Smooth muscle cell (in vitro differentiated cells): ENCODE measurements around the gene CENPV. TPM values are rescaled to one million over a fixed set of nuclear protein-coding genes. Genes with fewer than 3 reads are reported as not detected.

ENCODE experiments used
- DNase-seq: peaks from one replicate; lab custom pipeline; 2025; ENCODE audit not compliant: unreplicated experiment; lab: John Stamatoyannopoulos, UW
- H2AFZ ChIP-seq: fragments of 200-600 bp; sonication (generic); 2 replicates; pipeline ENCODE4 v1.6.0; 2016; ENCODE audit warnings: antibody characterized with exemption, low read depth, mild to moderate bottlenecking
- H3F3A ChIP-seq: fragments of 200-600 bp; sonication (generic); 2 replicates; pipeline ENCODE4 v1.6.0; 2017; ENCODE audit warnings: antibody characterized with exemption, low read depth
- H3K27ac ChIP-seq: fragments of 200-600 bp; sonication (generic); 2 replicates; pipeline ENCODE4 v1.5.1; 2016; ENCODE audit warnings: low read depth, mild to moderate bottlenecking
- H3K27me3 ChIP-seq: fragments of 200-600 bp; sonication (generic); 2 replicates; pipeline ENCODE4 v1.6.1; 2016; ENCODE audit warnings: low read depth, mild to moderate bottlenecking
- H3K36me3 ChIP-seq: fragments of 200-600 bp; sonication (generic); 2 replicates; pipeline ENCODE4 v1.5.1; 2016; ENCODE audit warnings: low read depth
- H3K4me1 ChIP-seq: fragments of 200-600 bp; sonication (generic); 2 replicates; pipeline ENCODE4 v1.5.1; 2016; ENCODE audit warnings: low read depth
- H3K4me2 ChIP-seq: fragments of 200-600 bp; sonication (generic); 2 replicates; pipeline ENCODE4 v1.6.0; 2016; ENCODE audit warnings: mild to moderate bottlenecking
- H3K4me3 ChIP-seq: fragments of 200-600 bp; sonication (generic); 2 replicates; pipeline ENCODE4 v1.5.1; 2016; ENCODE audit warnings: mild to moderate bottlenecking
- H3K79me2 ChIP-seq: fragments of 200-600 bp; sonication (generic); 2 replicates; pipeline ENCODE4 v1.6.0; 2016; ENCODE audit warnings: low read depth, mild to moderate bottlenecking
- H3K9ac ChIP-seq: fragments of 200-600 bp; sonication (generic); 2 replicates; pipeline ENCODE4 v1.6.0; 2016; ENCODE audit warnings: low read depth
- H3K9me3 ChIP-seq: fragments of 200-600 bp; sonication (generic); replicated peaks from 2 replicates; pipeline ENCODE4 v1.5.1; 2016; ENCODE audit warnings: low read depth
- H4K20me1 ChIP-seq: fragments of 200-600 bp; sonication (generic); 2 replicates; pipeline ENCODE4 v1.6.0; 2016; ENCODE audit warnings: low read depth
- WGBS: methylation state at CpG from one replicate; pipeline ENCODE4 v1.1.7; 2016; ENCODE audit warnings: low lambda C conversion rate; 5-methylcytosine and 5-hydroxymethylcytosine counted together
- polyA plus RNA-seq: library from polyadenylated mRNA; unstranded; fragments of >200 nt; fragmentation: Nextera tagmentation; extraction: Ambion mirVana; gene quantifications from 2 replicates; pipeline ENCODE4 v1.2.1, GENCODE V29; 2016
- total RNA-seq: library from RNA; depleted of rRNA; stranded (reverse); fragments of >200 nt; gene quantifications from 2 replicates; pipeline ENCODE4 v1.2.3, GENCODE V29; 2014
- TF ChIP-seq, protein P1 (sequence below): fragments of 200-600 bp; sonication (generic); IDR thresholded peaks from 2 replicates; pipeline ENCODE4 v1.5.1; 2017; ENCODE audit warnings: borderline replicate concordance, mild to moderate bottlenecking, antibody characterized with exemption; ENCODE audit not compliant: insufficient read depth, poor library complexity, severe bottlenecking

Gene CENPV
- total and polyA plus RNA-seq, 2 experiments from 2014 or later: 17.5 to 44.5 TPM

DNA sequence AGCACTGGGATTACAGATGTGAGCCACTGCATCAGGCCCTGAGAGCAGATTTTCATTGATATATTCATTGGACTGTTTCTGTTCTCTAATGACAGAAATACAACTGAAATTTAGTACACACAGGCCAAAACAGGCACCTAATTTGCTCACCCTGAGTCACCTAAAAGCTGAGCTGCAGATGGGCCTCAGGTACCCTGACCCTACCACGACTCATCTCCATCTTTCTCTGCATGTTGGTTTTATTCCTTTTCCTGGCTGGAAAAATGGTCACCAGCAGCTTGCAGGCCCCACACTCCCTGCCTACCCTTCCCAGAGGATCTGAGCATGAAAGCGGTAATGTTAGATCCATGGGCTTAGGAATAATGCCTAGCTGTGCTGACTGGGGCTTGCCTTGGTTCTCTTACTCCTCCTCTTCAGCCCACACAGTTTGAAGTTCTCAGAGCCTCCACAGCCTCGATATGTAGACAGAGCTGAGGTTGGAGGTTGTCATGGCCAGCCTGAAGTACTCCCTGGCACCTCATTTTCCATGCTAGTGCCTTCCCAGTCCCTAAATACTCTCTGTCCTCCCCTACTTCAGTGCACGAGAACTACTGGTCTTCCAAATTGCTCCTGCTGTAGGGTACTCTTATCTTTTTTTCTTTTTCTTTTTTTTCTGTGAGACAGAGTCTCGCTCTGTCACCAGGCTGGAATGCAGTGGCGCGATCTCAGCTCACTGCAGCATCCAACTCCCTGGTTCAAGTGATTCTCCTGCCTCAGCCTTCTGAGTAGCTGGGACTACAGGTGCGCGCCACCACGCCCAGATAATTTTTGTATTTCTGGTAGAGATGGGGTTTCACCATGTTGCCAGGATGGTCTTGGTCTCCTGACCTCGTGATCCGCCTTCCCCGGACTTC is 51.1 kb downstream of the CENPV start:
- Histone ChIP-seq H3K4me3 (no peak overlapping the region), H3F3A (peaks cover 16% of the 10 kb centered on the region), H3K4me2 (peak overlapping the region; percentile 81), H3K36me3 (no peaks in the 10 kb centered on the region), H3K9me3 (no peaks in the 10 kb centered on the region), H2AFZ (no peak overlapping the region), H3K27me3 (no peaks in the 10 kb centered on the region), H4K20me1 (no peaks in the 10 kb centered on the region), H3K27ac (peak overlapping the region; percentile 80), H3K79me2 (no peaks in the 10 kb centered on the region), H3K4me1 (peaks cover 4% of the 10 kb centered on the region), H3K9ac (no peak overlapping the region)
- no peak for DNase-seq
- TF ChIP-seq, protein P1, sequence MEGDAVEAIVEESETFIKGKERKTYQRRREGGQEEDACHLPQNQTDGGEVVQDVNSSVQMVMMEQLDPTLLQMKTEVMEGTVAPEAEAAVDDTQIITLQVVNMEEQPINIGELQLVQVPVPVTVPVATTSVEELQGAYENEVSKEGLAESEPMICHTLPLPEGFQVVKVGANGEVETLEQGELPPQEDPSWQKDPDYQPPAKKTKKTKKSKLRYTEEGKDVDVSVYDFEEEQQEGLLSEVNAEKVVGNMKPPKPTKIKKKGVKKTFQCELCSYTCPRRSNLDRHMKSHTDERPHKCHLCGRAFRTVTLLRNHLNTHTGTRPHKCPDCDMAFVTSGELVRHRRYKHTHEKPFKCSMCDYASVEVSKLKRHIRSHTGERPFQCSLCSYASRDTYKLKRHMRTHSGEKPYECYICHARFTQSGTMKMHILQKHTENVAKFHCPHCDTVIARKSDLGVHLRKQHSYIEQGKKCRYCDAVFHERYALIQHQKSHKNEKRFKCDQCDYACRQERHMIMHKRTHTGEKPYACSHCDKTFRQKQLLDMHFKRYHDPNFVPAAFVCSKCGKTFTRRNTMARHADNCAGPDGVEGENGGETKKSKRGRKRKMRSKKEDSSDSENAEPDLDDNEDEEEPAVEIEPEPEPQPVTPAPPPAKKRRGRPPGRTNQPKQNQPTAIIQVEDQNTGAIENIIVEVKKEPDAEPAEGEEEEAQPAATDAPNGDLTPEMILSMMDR: no peak
- 65% methylated on average over 13 of the region's 13 CpGs for WGBS

DNA sequence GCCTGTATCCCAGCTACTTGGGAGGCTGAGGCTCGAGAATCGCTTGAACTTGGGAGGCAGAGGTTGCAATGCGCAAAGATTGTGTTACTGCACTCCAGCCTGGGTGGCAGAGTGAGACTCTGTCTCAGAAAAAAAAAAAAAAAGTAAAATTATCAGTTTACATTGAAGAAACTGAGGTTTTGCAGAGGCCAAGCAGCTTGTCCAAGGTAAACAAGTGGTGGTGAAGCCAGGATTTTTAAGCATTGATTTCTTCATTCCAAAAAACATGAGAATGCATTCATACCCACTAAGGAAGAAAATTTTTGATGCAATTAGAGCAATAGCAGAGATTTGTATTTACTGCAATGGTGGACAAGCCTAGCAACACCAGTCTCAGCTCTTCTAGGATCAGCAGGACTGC is 52.7 kb downstream of the CENPV start:
- H3K27me3 ChIP-seq: no peaks in the 10 kb centered on the region
- no peak for DNase-seq
- H2AFZ ChIP-seq: no peak overlapping the region
- H3K9me3 ChIP-seq: no peaks in the 10 kb centered on the region
- TF ChIP-seq, protein P1: no peak
- no peaks in the 10 kb centered on the region for H3K36me3 ChIP-seq
- peaks cover 5% of the 10 kb centered on the region for H3K4me1 ChIP-seq
- H3K9ac ChIP-seq: no peak overlapping the region
- H3K4me2 ChIP-seq: no peak overlapping the region
- H3K79me2 ChIP-seq: no peaks in the 10 kb centered on the region
- 96% methylated on average over 3 of the region's 3 CpGs for WGBS
- H3K4me3 ChIP-seq: no peak overlapping the region
- peaks cover 16% of the 10 kb centered on the region for H3F3A ChIP-seq
- H4K20me1 ChIP-seq: no peaks in the 10 kb centered on the region
- H3K27ac ChIP-seq: no peak overlapping the region

DNA sequence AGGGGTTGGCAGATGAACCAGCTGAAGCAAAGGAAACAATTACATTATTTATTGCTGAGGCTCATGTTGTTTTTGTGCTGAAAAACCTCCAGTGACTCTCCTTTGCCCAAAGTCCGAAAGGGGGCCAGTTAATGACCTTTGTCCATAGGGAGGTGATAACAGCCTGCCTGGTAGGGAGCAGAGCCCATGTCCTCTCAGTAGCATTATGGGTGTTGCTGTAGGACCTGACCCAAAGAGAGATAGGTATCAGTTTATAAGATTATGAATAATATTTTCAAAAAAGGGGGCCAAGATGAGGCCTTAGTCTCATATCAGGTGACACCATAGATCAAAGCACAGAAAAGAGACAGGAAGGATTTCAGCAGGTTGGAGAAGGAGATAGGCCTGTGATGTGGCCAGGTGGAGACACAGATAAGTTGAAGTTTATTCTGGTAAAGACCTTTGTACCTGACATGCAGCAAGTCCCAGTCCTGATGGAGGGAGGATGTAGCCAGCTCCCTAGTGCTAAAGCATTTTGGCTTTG is 55.1 kb downstream of the CENPV start:
- WGBS: 92% methylated on average over 1 of the region's 1 CpG
- Histone ChIP-seq H3K79me2 (no peaks in the 10 kb centered on the region), H3K4me2 (no peak overlapping the region), H3K4me3 (no peak overlapping the region), H3K27me3 (no peaks in the 10 kb centered on the region), H3K27ac (no peak overlapping the region), H2AFZ (no peak overlapping the region), H3F3A (peaks cover 16% of the 10 kb centered on the region), H3K9me3 (no peaks in the 10 kb centered on the region), H4K20me1 (no peaks in the 10 kb centered on the region), H3K9ac (no peak overlapping the region), H3K4me1 (peaks cover 5% of the 10 kb centered on the region), H3K36me3 (no peaks in the 10 kb centered on the region)
- DNase-seq: no peak
- TF ChIP-seq, protein P1: no peak
